CD4-positive, alpha-beta T cell treated with Interleukin-6 for 4 hours (primary cell): Measurements from ENCODE around the gene RIPOR2.

Experiments
- DNase-seq: peaks from one replicate; pipeline ENCODE4 v3.0.0-alpha.2; 2020; ENCODE audit warnings: mixed read lengths

The RIPOR2 gene

GRCh38 chr6:24840187-24840586 lies 95.6 kb downstream of the RIPOR2 start:
- DNase-seq, result no peak

- DNase-seq, result peak; percentile 60
Measured at GRCh38 chr6:24838994-24839393, 96.8 kb downstream of the RIPOR2 start.

DNA sequence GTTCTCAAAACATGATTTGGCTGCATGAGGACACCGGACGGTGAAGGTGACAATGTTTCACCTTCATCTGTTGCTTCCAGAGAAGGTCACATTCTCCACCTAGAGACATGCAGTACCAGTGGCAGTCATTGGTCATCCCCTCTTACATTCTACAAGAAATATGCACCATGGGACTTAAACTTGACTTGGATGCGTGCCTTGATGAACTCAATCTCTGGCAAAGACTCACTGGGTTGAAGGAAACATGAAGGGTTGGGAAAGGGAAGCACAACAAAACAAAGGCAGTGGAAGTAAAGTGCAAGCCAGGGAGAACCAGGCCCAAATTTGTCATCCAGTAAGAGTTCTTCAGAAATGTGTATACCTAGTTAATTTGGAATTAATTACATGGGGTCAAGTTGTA lies 97.7 kb downstream of the RIPOR2 start:
- DNase-seq, result no peak

- DNase-seq, result no peak
Measured at GRCh38 chr6:24836109-24836508, 99.7 kb downstream of the RIPOR2 start.

DNA sequence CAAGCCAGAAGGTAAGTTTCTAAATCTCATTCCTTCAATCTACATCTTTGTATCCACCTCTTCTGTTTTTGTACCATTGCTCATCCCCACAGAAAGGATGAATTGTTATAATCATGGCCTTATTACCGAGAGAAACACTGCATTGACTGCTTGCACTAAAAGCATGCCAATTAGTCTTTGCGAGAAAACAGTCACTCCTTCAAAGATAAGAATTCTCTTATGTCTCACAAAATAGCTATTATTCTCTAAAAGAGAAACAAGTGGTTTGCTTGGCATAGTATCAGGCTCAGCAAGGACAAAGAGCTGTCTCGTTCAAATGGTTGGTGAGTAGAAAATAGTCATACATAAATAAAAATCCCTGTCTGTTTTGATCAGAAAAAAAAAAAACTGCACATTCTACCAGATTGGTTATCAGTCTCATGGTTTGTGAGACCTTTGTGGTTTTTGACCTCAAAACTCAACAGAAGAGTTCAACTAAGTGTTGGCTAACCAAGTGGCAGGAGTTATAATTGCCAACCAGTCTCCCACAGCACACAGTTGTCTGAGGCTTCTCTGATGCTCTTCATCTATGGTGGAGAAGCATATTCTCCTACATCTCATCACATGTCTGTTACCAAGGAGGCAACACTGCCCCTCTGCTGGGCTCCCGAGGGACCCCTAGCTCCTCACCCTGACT lies 101.9 kb downstream of the RIPOR2 start:
- no peak for DNase-seq

- DNase-seq, result no peak
Measured at GRCh38 chr6:24832794-24833193, 103.0 kb downstream of the RIPOR2 start.

DNA sequence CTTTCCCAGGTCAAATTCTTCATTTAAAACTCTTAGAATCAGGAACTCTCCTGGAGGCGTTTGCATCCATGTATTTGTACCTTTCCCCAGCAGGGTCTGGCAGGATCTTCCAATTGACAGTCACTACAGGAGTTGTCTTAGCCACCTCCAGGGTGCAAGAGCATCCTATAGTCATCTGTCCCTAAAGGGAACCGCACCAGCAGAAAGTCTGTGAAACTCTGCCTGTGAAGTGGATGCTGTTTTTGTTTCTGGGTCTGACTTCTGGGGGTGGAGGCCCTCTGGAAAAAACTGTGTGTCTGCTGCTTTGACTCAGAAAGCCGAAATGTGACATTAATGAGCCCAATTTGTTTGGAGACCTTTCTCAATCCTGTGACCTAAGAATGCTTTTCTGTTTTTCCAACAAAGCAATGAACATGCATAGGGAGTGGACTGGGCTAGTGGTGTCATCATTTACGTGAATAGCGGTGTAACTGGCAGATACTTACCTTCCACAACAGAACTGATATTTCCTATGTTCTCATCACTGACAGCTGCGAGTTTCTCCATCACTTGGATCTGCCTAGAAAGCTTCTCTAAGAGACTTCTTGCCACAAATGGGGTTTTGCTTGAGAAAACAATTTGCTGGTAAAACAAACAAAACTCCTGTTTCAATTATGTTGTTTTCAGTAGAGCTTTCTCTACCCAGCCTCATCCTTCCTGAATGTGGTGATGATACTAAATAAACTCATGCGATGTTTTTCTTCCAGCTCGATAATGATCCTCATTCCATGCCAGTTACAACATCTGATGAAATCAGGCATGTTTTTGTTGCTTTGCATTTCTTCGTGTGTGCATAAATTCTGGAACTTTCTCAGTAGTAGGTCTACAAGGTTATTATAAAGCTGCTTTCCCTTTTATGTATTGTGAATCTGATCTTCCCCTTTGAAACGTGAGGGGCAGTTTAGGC lies 103.7 kb downstream of the RIPOR2 start:
- no peak for DNase-seq

DNA sequence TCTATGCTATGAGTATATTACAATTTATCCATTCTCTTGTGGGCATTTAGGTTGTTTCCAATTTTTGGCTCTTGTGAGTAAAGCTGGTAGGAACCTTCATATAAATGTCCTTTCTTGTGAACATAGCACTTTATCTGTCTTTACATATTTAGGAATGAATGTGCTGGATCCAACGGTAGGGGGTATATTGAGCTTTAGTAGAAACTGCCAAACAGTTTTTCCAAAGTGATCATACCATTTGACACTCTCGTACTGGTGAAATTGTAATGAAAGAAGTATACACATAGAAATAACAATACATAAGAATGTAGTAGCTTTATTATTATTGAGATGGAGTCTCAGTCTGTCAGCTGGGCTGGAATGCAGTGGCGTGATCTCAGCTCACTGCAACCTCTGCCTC lies 106.1 kb downstream of the RIPOR2 start:
- DNase-seq, result no peak

DNA sequence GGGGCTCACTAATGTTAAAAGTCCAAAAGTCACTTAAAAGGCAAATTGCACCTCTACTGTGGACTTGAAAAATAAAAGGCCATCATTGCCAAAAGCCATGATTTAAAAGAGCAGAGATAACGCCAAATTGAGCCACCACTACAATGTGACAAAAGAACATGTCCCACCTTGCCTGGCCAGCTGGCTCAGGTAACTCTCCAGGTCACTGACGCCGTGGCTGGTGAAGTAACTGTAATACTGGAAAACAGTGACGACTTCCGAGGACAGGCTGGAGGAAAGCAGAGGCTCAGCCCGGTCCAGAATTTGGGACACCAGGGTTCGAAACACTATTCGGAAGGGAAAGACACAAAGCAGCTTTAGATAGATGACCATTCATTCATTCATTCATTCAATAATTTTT lies 107.8 kb downstream of the RIPOR2 start:
- no peak for DNase-seq

GRCh38 chr6:24827162-24827561 lies 108.6 kb downstream of the RIPOR2 start:
- no peak for DNase-seq

GRCh38 chr6:24825130-24825630 lies 110.6 kb downstream of the RIPOR2 start:
- DNase-seq, result no peak

GRCh38 chr6:24824142-24824938 lies 111.4 kb downstream of the RIPOR2 start:
- no peak for DNase-seq

DNA sequence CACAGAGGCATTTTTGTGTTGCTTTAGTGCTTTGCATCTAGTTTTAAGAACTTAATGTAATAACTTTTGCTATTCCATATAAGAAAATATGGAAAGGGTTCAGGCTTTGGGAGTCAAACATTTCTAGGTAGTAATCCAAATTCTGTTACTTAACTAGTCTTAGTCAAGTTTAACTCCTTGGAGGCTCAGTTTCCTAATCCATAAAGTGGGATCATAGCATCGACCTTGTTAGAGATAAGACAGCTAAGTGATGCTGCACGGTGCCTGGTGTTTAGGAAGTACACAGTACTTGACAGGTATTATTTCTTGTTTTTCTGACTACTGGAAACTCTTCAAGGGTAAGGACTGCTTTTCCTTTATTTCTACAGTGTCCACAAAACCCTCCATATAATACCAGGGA lies 112.6 kb downstream of the RIPOR2 start:
- DNase-seq, result no peak

GRCh38 chr6:24822696-24823095 lies 113.1 kb downstream of the RIPOR2 start:
- no peak for DNase-seq

DNA sequence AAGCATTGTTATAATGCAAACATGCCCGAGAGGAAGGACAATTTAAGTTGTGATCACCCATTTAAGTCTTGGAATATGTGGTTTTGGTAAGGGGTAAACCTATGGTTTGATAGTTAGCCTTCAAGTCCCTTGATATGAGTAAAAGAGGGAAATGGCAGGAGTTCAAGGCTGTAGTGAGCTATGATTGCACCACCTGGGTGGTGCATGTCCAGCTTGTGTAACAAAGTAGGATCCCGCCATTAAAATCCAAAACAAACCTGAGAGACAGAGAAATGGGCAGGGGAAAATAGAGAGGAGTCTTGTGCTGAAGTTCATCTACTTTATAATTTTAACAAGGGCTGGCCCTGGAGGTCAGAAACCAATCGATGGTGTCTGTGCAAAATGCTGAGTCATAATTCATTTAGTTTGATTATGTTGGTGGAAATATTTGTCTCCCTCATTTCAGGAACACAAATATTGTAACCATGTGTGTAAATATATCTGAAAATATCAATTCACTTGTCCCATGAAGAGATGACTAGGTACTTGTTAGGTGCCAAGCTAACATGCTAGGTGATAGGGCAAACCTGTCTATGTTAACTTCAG lies 113.8 kb downstream of the RIPOR2 start:
- no peak for DNase-seq

DNA sequence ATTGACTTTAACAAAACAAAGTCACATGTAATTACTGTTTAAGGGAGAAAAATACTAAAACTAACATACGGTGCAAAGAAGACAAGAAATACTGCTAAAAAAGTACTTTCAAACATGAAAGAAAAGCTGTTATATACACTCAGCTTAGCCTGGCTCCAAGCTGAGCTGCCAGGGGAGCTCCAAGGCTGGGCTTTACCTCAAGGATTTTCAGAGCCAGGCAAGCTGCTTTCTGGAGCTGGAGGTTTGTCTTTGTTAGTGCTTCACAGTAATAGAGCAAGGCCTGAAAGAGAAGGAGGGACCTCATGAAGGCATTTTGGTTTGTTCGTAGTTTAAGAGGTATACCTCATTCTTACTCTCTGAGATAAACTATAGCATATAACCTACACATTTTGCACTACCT lies 117.4 kb downstream of the RIPOR2 start:
- DNase-seq, result no peak

GRCh38 chr6:24809728-24810127 lies 126.0 kb downstream of the RIPOR2 start:
- no peak for DNase-seq

GRCh38 chr6:24807584-24807983 lies 128.2 kb downstream of the RIPOR2 start:
- DNase-seq, result no peak

DNA sequence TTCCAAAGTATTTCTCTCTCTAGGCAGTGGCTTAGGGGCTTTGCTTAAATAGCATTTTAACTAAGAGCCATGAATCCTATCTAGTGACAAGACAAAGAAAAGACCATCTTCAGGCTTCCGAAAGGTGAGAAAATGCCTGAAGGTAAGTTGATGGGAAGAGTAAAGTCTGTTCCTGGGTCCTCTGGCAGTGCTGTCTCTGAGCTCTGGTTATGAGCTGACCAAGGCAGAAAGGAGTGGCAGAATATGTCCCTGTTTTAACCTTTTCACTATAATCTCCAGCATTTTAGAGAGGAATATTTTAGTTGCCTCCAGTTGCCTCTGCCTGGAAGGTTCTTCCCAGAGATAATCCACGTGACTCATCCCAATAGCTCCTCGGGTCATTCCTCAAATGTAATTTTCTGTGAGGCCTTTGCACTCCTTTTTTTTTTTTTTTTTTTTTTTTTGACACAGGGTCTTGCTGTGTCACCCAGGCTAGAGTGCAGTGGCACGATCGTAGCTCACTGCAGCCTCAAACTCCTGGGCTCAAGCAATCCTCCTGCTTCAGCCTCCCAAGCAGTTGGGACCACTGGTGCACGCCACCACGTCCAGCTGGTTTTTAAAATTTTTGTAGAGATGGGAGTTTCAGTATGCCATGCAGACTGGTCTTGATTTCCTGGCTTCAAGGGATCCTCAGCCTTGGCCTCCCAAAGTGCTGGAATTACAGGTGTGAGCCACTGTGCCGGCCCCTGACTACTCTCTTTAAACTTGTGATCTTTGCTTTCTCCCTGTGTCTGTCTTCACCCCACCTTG lies 133.3 kb downstream of the RIPOR2 start:
- DNase-seq, result no peak

GRCh38 chr6:24799541-24799915 lies 136.2 kb downstream of the RIPOR2 start:
- DNase-seq, result no peak

DNA sequence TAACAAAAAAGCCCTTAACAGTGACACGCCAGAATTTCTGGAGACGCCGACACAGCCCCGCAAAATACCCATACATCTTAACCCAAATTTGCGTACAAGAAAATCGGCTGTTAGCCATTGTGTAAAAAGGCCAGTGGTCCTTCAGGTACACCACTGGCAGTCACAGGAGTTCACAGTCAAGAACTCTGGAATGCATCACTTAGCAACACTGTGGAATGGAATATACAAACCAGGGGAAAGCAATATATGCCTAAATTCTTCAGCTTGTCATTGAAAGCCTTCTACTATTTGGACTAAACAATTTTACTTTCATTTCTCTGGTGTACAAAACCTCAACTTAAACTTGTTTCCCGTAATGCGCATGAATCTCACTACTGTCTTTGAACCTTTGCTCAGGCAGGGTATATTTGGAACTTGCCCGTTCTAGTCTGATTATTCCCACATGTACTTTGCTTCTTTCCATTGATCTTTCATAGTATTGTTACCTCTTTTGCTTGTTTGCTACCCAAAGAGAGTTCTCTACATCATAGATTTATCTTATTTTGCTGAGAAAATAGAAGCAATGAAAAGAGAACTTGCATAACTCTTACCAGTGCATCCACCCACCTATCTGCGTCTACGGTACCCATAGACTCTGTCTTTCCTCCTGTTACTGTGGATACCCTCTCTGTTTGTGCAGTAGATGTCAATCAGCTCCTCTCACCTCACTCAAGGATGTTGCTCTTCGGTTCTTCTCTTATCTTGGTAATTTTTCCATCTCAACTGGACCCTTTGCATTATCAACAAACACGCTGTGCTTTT lies 136.8 kb downstream of the RIPOR2 start, which contains the start of gene ARMH2:
Gene ARMH2, minus strand, starts transcription at position 178 of the 801 bp plus-strand sequence. Its CDS starts 60 bp downstream, at position 118.
- DNase-seq, result no peak
